OCI-LY7 (cell line): ENCODE measurements around the gene PLEK2. TPM values are rescaled to one million over a fixed set of nuclear protein-coding genes. Genes with fewer than 3 reads are reported as not detected.

ENCODE experiments used
- BruUV-seq: library from RNA; stranded (reverse); fragments of 400-500 nt; replicated peaks from 2 replicates; lab custom pipeline; 2021; lab: Mats Ljungman, UMichigan
- CTCF ChIA-PET: fragments of 300-600 bp; sonication (Branson Sonifier 250); formaldehyde crosslinking; loops from one replicate; lab custom pipeline; 2022; ENCODE audit warnings: antibody characterized with exemption; ENCODE audit not compliant: unreplicated experiment; lab: Charles Lee
- POLR2A ChIA-PET: fragments of 300-600 bp; sonication (Branson Sonifier 250); formaldehyde crosslinking; loops from one replicate; lab custom pipeline; 2022; ENCODE audit warnings: antibody characterized with exemption; lab: Charles Lee
- DNase-seq: peaks from one replicate; pipeline ENCODE4 v3.0.0-alpha.2; 2015; ENCODE audit warnings: low spot score
- H2AFZ ChIP-seq: fragments of 200-600 bp; sonication (generic), shearing (Covaris generic); 2 replicates; pipeline ENCODE4 v1.6.1; 2014; ENCODE audit warnings: mild to moderate bottlenecking, antibody characterized with exemption, low read length, moderate library complexity
- H3K27ac ChIP-seq: fragments of 200-600 bp; sonication (generic); 2 replicates; pipeline ENCODE4 v1.5.1; 2014; ENCODE audit warnings: mixed run types, low read depth, mild to moderate bottlenecking, moderate library complexity, low read length, inconsistent platforms; ENCODE audit not compliant: poor library complexity, severe bottlenecking
- H3K36me3 ChIP-seq: fragments of 200-600 bp; sonication (generic); 2 replicates; pipeline ENCODE4 v1.6.1; 2014; ENCODE audit warnings: mild to moderate bottlenecking, antibody characterized with exemption, low read length, moderate library complexity, mixed read lengths; ENCODE audit not compliant: insufficient read depth
- H3K4me1 ChIP-seq: fragments of 200-600 bp; sonication (generic); 2 replicates; pipeline ENCODE4 v1.5.1; 2014; ENCODE audit warnings: mild to moderate bottlenecking, low read length; ENCODE audit not compliant: insufficient read depth, poor library complexity, severe bottlenecking
- H3K4me2 ChIP-seq: fragments of 200-600 bp; sonication (generic); 2 replicates; pipeline ENCODE4 v1.6.1; 2014; ENCODE audit warnings: mild to moderate bottlenecking, low read length
- H3K4me3 ChIP-seq: fragments of 200-600 bp; sonication (generic); 2 replicates; pipeline ENCODE4 v1.5.1; 2014; ENCODE audit warnings: mild to moderate bottlenecking, low read depth, low read length; ENCODE audit not compliant: poor library complexity, severe bottlenecking
- H3K79me2 ChIP-seq: fragments of 200-600 bp; sonication (generic); 2 replicates; pipeline ENCODE4 v1.6.1; 2016; ENCODE audit warnings: low read depth, mild to moderate bottlenecking, low read length, moderate library complexity, mixed read lengths; ENCODE audit not compliant: insufficient read depth
- H3K9me2 ChIP-seq: fragments of 200-600 bp; sonication (generic); 2 replicates; pipeline ENCODE4 v1.6.1; 2016; ENCODE audit warnings: mild to moderate bottlenecking, low read length, mixed read lengths; ENCODE audit not compliant: insufficient read depth
- H3K9me3 ChIP-seq: fragments of 200-600 bp; sonication (generic); 2 replicates; pipeline ENCODE4 v1.6.1; 2014; ENCODE audit warnings: mild to moderate bottlenecking, mixed run types, low read length, mixed read lengths
- H4K20me1 ChIP-seq: fragments of 200-600 bp; sonication (generic); 2 replicates; pipeline ENCODE4 v1.6.1; 2014; ENCODE audit warnings: mild to moderate bottlenecking, antibody characterized with exemption, low read length, moderate library complexity, mixed read lengths; ENCODE audit not compliant: insufficient read depth
- EZH2phosphoT487 ChIP-seq: fragments of 200-600 bp; sonication (generic); IDR thresholded peaks from 2 replicates; pipeline ENCODE4 v1.6.1; 2018; ENCODE audit warnings: low read depth, borderline replicate concordance, mild to moderate bottlenecking, mixed run types, antibody characterized with exemption, low read length, moderate library complexity, mixed read lengths
- intact Hi-C: fragments of 100-400 bp; cut with micrococcal nuclease; formaldehyde crosslinking; loops from one replicate; pipeline ENCODE4 v1.10.0; 2022; ENCODE audit not compliant: unreplicated experiment
- total RNA-seq, 2 experiments: library from RNA; depleted of rRNA in 1 of 2; stranded (reverse); fragments of >200 nt in 1 of 2; shearing (Covaris generic) in 1 of 2; gene quantifications; 2 replicates each; pipeline ENCODE4 v1.2.3, GENCODE V29; 2014 to 2022
- TF ChIP-seq, protein P1 (sequence below): fragments of 200-600 bp; sonication (generic); conservative IDR thresholded peaks from 2 replicates; pipeline ENCODE4 v1.5.1; 2014; ENCODE audit warnings: mild to moderate bottlenecking, antibody characterized with exemption, low read length, moderate library complexity, mixed read lengths

PLEK2 gene
- total RNA-seq, 2 experiments from 2014 or later: not detected

DNA sequence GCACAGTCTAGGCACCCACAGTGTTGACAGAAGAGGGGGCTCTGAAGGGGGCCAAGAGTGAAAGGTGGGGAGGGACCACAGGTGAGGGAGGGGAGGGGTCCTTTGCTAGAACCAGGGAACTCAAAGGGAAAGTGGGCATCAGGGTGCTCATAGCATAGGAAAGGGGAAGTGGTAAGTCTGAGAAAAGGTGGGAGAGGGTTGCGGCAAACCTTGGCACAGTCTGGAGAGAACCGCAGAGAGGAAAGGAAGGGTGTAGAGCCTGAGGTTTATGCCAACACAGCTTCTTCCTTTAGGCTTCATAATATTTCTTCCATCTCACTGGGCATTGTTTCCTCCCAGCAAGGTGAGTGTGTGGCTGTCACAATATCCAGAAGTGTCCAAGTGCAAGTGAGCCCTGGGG is 11.5 kb upstream of the PLEK2 start:
- DNase-seq: no peak
- Histone ChIP-seq H3K36me3 (no peaks in the 10 kb centered on the region), H3K4me3 (no peak overlapping the region), H3K9me3 (no peaks in the 10 kb centered on the region), H3K4me2 (no peak overlapping the region), H3K4me1 (no peaks in the 10 kb centered on the region), H3K27ac (no peak overlapping the region), H3K9me2 (no peaks in the 10 kb centered on the region), H2AFZ (no peak overlapping the region), H3K79me2 (no peaks in the 10 kb centered on the region), H4K20me1 (no peaks in the 10 kb centered on the region)
- BruUV-seq: no TSS peak
- CTCF ChIA-PET: no interaction called here
- intact Hi-C loops: loop anchor here (10.0 kb wide), 1 partner anchor 259 kb away; no protein-coding TSS in a partner anchor
- TF ChIP-seq, protein P1, sequence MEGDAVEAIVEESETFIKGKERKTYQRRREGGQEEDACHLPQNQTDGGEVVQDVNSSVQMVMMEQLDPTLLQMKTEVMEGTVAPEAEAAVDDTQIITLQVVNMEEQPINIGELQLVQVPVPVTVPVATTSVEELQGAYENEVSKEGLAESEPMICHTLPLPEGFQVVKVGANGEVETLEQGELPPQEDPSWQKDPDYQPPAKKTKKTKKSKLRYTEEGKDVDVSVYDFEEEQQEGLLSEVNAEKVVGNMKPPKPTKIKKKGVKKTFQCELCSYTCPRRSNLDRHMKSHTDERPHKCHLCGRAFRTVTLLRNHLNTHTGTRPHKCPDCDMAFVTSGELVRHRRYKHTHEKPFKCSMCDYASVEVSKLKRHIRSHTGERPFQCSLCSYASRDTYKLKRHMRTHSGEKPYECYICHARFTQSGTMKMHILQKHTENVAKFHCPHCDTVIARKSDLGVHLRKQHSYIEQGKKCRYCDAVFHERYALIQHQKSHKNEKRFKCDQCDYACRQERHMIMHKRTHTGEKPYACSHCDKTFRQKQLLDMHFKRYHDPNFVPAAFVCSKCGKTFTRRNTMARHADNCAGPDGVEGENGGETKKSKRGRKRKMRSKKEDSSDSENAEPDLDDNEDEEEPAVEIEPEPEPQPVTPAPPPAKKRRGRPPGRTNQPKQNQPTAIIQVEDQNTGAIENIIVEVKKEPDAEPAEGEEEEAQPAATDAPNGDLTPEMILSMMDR: no peak
- POLR2A ChIA-PET: no interaction called here

DNA sequence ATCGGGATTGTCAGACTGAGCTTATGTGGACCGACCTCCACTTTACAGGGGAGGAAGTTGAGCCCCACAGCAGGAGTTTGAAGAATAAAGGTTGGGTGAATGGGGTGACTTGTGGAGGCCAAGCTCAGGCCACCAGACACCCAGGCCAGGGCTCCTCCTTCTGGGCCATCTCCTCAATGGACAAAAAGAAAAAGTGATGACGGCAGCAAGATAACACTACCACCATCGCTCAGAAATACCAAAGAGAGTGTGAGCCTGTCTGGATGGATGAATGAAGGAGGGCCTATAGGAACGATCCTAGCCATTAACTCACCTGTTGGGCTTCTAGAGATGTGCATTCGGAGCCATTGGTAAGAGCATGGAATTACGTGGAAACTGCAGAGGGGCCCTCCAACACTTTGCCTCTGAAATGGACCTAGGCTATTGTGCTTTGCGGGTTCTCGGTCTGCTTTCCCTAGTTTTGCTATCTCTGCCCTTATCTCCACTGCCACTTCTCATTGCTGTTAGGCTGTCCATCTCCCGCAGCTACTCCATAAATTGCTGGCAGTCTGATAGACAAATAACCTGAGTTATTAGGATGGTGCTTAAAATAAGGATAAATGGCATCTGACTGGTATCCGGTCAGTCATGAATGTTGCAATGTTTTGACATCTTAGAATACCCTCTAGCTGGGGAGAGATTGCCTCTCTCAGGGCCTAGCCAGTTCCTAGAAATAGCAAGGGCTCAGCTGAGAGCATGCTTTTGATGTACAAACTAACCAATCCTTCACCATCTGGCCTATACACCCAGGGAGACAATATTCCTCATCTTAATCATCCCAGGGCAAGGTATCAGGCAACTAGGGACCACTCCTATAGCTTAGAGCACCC is 9.6 kb upstream of the PLEK2 start:
- no peaks in the 10 kb centered on the region for H4K20me1 ChIP-seq
- no peak overlapping the region for H3K27ac ChIP-seq
- H3K9me2 ChIP-seq: no peaks in the 10 kb centered on the region
- H3K4me3 ChIP-seq: no peak overlapping the region
- H2AFZ ChIP-seq: no peak overlapping the region
- H3K79me2 ChIP-seq: no peaks in the 10 kb centered on the region
- intact Hi-C loops: loop anchor here (10.0 kb wide), 1 partner anchor 257 kb away; no protein-coding TSS in a partner anchor
- peaks cover 3% of the 10 kb centered on the region for H3K4me1 ChIP-seq
- TF ChIP-seq, protein P1: no peak
- TF ChIP-seq EZH2phosphoT487: no peak
- no peaks in the 10 kb centered on the region for H3K36me3 ChIP-seq
- no peaks in the 10 kb centered on the region for H3K9me3 ChIP-seq
- BruUV-seq: no TSS peak
- DNase-seq: no peak
- no peak overlapping the region for H3K4me2 ChIP-seq
- ChIA-PET CTCF (no interaction called here), POLR2A (interaction anchor here (0.8 kb wide), 1 partner anchor 149 kb away, joined by 3 read pairs; no protein-coding TSS in a partner anchor)
